ENCODE results near the gene CRMP1. TPM values are rescaled to one million over a fixed set of nuclear protein-coding genes. Genes with fewer than 3 reads are reported as not detected.

CRMP1 gene
- 1 to 10 TPM in 2 of 3 donors, under 1 TPM in 1; 0.44 to 1.6 (median 1.3) TPM for total RNA-seq

- TF ChIP-seq POLR2AphosphoS5 (IDR thresholded peaks at IDR 0.05) (no peak), POLR2A (IDR thresholded peaks at IDR 0.05) (no peak)
- TF ChIP-seq, protein P1, sequence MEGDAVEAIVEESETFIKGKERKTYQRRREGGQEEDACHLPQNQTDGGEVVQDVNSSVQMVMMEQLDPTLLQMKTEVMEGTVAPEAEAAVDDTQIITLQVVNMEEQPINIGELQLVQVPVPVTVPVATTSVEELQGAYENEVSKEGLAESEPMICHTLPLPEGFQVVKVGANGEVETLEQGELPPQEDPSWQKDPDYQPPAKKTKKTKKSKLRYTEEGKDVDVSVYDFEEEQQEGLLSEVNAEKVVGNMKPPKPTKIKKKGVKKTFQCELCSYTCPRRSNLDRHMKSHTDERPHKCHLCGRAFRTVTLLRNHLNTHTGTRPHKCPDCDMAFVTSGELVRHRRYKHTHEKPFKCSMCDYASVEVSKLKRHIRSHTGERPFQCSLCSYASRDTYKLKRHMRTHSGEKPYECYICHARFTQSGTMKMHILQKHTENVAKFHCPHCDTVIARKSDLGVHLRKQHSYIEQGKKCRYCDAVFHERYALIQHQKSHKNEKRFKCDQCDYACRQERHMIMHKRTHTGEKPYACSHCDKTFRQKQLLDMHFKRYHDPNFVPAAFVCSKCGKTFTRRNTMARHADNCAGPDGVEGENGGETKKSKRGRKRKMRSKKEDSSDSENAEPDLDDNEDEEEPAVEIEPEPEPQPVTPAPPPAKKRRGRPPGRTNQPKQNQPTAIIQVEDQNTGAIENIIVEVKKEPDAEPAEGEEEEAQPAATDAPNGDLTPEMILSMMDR (IDR thresholded peaks at IDR 0.05) = no peak
These were observed at the start of gene CRMP1 for GRCh38 chr4:5893004-5893580. Gene CRMP1 (minus strand): TSS chr4:5893086. CDS start chr4:5892969, 117 bp downstream.

DNA sequence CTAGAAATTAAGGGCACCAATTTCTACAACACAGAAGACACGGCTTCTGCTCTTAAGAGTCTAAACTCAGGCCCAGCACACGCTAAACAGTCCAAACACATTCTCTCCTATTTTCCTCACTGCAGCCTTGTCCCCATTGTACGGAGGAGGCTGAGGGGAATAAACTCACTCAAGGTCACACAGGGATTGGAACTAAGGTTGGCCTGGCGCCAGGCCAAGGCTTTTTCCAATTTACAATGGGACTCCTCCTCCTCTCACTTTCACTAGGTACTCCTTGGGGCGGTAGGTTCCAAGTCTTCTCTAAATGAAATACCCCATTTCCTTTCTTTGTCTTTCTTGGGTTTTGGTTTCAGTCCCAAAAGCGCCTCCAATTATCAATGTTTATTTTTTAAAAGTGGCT, 48.7 kb upstream of the CRMP1 start:
- intact Hi-C loops (cut with DNase I; ENCODE audit: low total_unique reads) = no loop called here
- Histone ChIP-seq H3K36me3 (no peaks in the 10 kb centered on the region), H3K9me3 (peaks cover 8 to 16% of the 10 kb centered on the region in 2 donors), H3K4me1 (no peaks in the 10 kb centered on the region), H3K27me3 (peaks cover 0 to 35% of the 10 kb centered on the region in 2 donors), H3K4me3 (no peak overlapping the region), H3K27ac (no peak overlapping the region)
- TF ChIP-seq, protein P1 (IDR thresholded peaks at IDR 0.05) = no peak
- no peak for TF ChIP-seq POLR2A (IDR thresholded peaks at IDR 0.05)
- TF ChIP-seq POLR2AphosphoS5 (IDR thresholded peaks at IDR 0.05) = no peak
- DNase-seq (ENCODE audit: low spot score in 2 of 2) = no peak

More at GRCh38 chr4:5893004-5893580, at the start of gene CRMP1:
- no peak for DNase-seq (ENCODE audit: low spot score in 2 of 2)
- peaks cover 0 to 11% of the 10 kb centered on the region in 2 donors for H3K9me3 ChIP-seq
- H3K27ac ChIP-seq = no peak within 1 kb of the TSS
- H3K4me1 ChIP-seq = peaks cover 0 to 3% of the 10 kb centered on the region in 2 donors
- H3K4me3 ChIP-seq = peak within 1 kb of the TSS in 2 of 3 donors; percentile 11 to 54
- H3K27me3 ChIP-seq = peaks cover 4 to 92% of the 10 kb centered on the region in 2 donors
- no peaks in the 10 kb centered on the region for H3K36me3 ChIP-seq
- intact Hi-C loops (cut with DNase I; ENCODE audit: low total_unique reads) = no loop called here

DNA sequence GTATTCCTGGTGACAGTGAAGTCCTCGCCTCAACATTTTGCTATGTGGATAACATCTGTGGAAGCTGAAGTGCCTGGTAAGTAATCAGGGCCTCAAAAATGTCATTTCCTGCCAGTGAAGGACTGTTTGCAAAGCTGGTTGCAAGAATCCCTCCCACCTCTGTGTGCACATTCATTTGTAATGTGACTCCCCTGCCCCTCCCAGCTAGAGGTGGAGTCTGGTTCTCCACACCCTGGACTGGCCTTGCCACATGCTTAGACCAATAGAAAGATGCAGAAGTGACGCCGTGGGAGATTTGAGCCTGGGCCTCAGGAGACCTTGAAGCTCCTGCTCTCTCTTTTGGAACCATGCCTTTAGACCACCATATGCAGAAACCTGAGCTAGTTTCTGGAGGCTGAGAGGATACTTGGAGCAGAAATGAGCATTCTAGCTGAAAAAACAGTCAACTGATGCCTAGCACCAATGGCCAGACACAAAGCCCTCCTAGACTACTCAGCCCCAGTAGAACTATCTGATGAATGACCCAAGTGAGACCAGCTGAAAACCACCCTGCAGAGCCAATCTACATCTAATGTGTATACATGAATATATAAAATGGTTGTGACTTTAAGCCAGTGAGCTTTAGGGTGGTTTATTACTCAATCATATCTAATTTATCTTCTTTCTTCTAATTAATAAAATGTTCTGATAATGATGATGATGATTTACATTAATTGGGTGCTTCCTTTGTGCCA, 47.8 kb upstream of the CRMP1 start:
- H3K4me3 ChIP-seq = no peak overlapping the region
- DNase-seq (ENCODE audit: low spot score in 2 of 2) = no peak
- TF ChIP-seq POLR2AphosphoS5 (IDR thresholded peaks at IDR 0.05) (no peak), POLR2A (IDR thresholded peaks at IDR 0.05) (no peak)
- TF ChIP-seq, protein P1 (IDR thresholded peaks at IDR 0.05) = no peak
- peaks cover 5 to 10% of the 10 kb centered on the region in 2 donors for H3K9me3 ChIP-seq
- no peaks in the 10 kb centered on the region for H3K36me3 ChIP-seq
- H3K27me3 ChIP-seq = peaks cover 0 to 25% of the 10 kb centered on the region in 2 donors
- no peak overlapping the region for H3K27ac ChIP-seq
- no peaks in the 10 kb centered on the region for H3K4me1 ChIP-seq
- intact Hi-C loops (cut with DNase I; ENCODE audit: low total_unique reads) = no loop called here

DNA sequence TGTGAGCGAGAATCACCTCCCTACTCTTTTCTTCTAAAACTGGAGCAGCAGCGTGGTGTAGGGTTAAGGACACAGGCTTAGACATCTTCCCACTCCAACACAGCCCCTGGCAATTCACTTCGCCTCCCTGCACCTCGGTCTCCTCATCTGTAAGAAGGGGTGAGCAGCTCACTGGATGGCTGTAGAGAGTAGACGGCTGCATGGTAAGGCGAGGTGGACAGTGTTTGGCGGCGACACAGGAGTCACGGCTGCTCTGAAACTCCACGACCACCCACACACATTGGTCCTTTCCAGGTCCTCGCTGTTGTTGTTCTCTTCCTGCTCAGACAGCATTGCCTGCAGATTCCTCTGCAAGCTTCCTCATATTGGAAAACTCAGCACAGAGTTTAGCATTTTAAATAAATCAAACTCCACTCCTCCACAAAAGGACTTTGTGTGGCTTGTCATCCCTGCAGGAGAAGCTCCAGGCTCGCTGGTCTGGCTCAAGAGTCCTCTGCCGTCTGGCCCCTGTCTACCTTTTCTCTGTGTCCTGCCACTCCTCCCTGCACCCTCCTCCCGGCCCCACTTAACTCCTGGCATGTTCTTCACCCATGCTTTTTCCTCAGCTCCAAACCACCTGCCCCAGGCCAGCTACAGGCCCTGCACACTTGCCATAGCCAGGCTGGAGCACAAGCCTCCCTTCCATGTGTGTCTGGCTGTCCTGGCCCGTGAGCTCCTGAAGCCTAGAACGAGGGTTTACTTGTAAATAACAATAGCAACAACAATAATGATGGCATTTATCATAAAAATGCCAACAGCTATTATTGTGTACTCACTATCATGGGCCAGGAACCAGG, 41.3 kb upstream of the CRMP1 start:
- H3K4me3 ChIP-seq = no peak overlapping the region
- H3K27me3 ChIP-seq = peaks cover 0 to 58% of the 10 kb centered on the region in 2 donors
- intact Hi-C loops (cut with DNase I; ENCODE audit: low total_unique reads) = no loop called here
- DNase-seq (ENCODE audit: low spot score in 2 of 2) = no peak
- TF ChIP-seq POLR2A (IDR thresholded peaks at IDR 0.05) = no peak
- no peak for TF ChIP-seq POLR2AphosphoS5 (IDR thresholded peaks at IDR 0.05)
- H3K36me3 ChIP-seq = no peaks in the 10 kb centered on the region
- H3K4me1 ChIP-seq = no peaks in the 10 kb centered on the region
- H3K27ac ChIP-seq = no peak overlapping the region
- no peaks in the 10 kb centered on the region for H3K9me3 ChIP-seq

DNA sequence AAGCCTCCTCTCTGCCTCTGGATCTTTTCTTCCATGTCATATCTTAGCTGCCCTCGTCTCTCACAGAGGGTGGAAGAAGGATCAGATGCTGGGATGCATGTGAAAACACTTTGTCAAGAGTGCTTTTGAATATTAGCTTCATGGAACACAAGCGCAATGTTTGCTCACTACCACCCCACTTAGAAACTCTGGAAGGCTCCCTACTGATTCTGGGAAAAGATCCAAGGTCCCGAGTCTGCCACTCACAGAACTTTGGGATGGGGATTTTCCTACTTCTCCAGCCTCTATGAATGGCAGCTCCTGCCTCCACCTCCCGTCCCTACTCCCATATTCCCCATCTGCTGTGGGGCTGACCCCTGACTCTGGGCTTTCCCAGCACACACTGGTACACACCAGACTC, 40.2 kb upstream of the CRMP1 start:
- TF ChIP-seq, protein P1 (IDR thresholded peaks at IDR 0.05) = no peak
- TF ChIP-seq POLR2AphosphoS5 (IDR thresholded peaks at IDR 0.05) = no peak
- no peak for TF ChIP-seq POLR2A (IDR thresholded peaks at IDR 0.05)
- Histone ChIP-seq H3K36me3 (no peaks in the 10 kb centered on the region), H3K27ac (no peak overlapping the region), H3K9me3 (no peaks in the 10 kb centered on the region), H3K4me1 (no peaks in the 10 kb centered on the region), H3K27me3 (peaks cover 0 to 58% of the 10 kb centered on the region in 2 donors), H3K4me3 (no peak overlapping the region)
- DNase-seq (ENCODE audit: low spot score in 2 of 2) = no peak
- intact Hi-C loops (cut with DNase I; ENCODE audit: low total_unique reads) = no loop called here

All from breast epithelium (tissue), 4 donors.